H1 (cell line): ENCODE results near the gene EYA4. TPM values are rescaled to one million over a fixed set of nuclear protein-coding genes. Genes with fewer than 3 reads are reported as not detected.

ENCODE experiments used
- CTCF ChIA-PET: fragments of 300-600 bp; sonication (Branson Sonifier 250); formaldehyde crosslinking; loops from one replicate; lab custom pipeline; 2021; ENCODE audit not compliant: partially characterized antibody; lab: Charles Lee
- POLR2A ChIA-PET: fragments of 300-600 bp; sonication (Branson Sonifier 250); formaldehyde crosslinking; loops from one replicate; lab custom pipeline; 2021; ENCODE audit warnings: inconsistent platforms; ENCODE audit not compliant: partially characterized antibody; lab: Charles Lee
- DNase-seq, 2 experiments: peaks; one replicate each; pipeline versions ENCODE4 v3.0.0 to v3.0.0-alpha.2; 2010 to 2022; ENCODE audit warnings: low spot score in 2 of 2, low read depth in 1 of 2, mixed read lengths in 1 of 2
- FAIRE-seq: peaks from 2 replicates; lab custom pipeline; 2011; peaks lifted over from hg19 to GRCh38; lab: Jason Lieb, UNC
- H2AFZ ChIP-seq: 2 replicates; pipeline ENCODE4 v1.8.1; 2012; ENCODE audit warnings: low read length, inconsistent platforms
- H2AK5ac ChIP-seq: 2 replicates; pipeline ENCODE4 v1.6.1; 2013; ENCODE audit warnings: low read depth, low read length
- H2BK120ac ChIP-seq: replicated peaks from 2 replicates; pipeline ENCODE3; 2013; ENCODE audit warnings: low read depth, low read length, inconsistent platforms
- H2BK12ac ChIP-seq: 2 replicates; pipeline ENCODE4 v1.6.1; 2013; ENCODE audit warnings: low read depth, low read length
- H2BK15ac ChIP-seq: 2 replicates; pipeline ENCODE4 v1.6.1; 2013; ENCODE audit warnings: low read length
- H2BK20ac ChIP-seq: 2 replicates; pipeline ENCODE4 v1.6.1; 2013; ENCODE audit warnings: low read length
- H2BK5ac ChIP-seq: 2 replicates; pipeline ENCODE4 v1.6.1; 2013; ENCODE audit warnings: low read depth, low read length
- H3K14ac ChIP-seq: 2 replicates; pipeline ENCODE4 v1.6.1; 2013; ENCODE audit warnings: inconsistent platforms; ENCODE audit not compliant: insufficient read length
- H3K18ac ChIP-seq: 2 replicates; pipeline ENCODE4 v1.6.1; 2013; ENCODE audit warnings: low read length; ENCODE audit errors: extremely low read depth
- H3K23ac ChIP-seq: 2 replicates; pipeline ENCODE4 v1.6.1; 2013; ENCODE audit warnings: inconsistent platforms; ENCODE audit not compliant: insufficient read length
- H3K23me2 ChIP-seq: 2 replicates; pipeline ENCODE4 v1.6.1; 2013; ENCODE audit warnings: low read depth, low read length
- H3K27ac ChIP-seq: 2 replicates; pipeline ENCODE4 v1.6.1; 2011; ENCODE audit warnings: low read depth, low read length, inconsistent platforms
- H3K27me3 ChIP-seq, 4 experiments: replicated peaks in 1 of 4; 1 replicate in 1 of 4; 2 replicates in 3 of 4; pipeline versions ENCODE4 v1.6.1 to v1.8.1; 2011 to 2013; ENCODE audit warnings: low read length in 3 of 4, mild to moderate bottlenecking in 3 of 4, inconsistent platforms in 2 of 4, mixed read lengths in 2 of 4, moderate library complexity in 1 of 4; ENCODE audit not compliant: control insufficient read depth in 3 of 4, insufficient read depth in 3 of 4; ENCODE audit errors: extremely low read depth in 1 of 4
- H3K36me3 ChIP-seq, 4 experiments: 2 replicates each; pipeline versions ENCODE4 v1.6.1 to v1.8.1; 2011 to 2013; ENCODE audit warnings: mild to moderate bottlenecking in 4 of 4, low read length in 3 of 4, moderate library complexity in 2 of 4, control low read depth in 1 of 4, inconsistent platforms in 1 of 4; ENCODE audit not compliant: insufficient read depth in 4 of 4, control insufficient read depth in 2 of 4
- H3K4ac ChIP-seq: replicated peaks from 2 replicates; pipeline ENCODE3; 2013; ENCODE audit warnings: low read length, low read depth, mixed read lengths, inconsistent platforms; ENCODE audit not compliant: insufficient read length
- H3K4me1 ChIP-seq, 4 experiments: replicated peaks in 1 of 4; 1 replicate in 1 of 4; 2 replicates in 3 of 4; pipeline versions ENCODE4 v1.6.1 to v1.8.1; 2011 to 2013; ENCODE audit warnings: low read length in 3 of 4, inconsistent platforms in 2 of 4, mixed read lengths in 1 of 4; ENCODE audit not compliant: insufficient read depth in 4 of 4, control insufficient read depth in 3 of 4
- H3K4me2 ChIP-seq, 2 experiments: 2 replicates each; pipeline versions ENCODE4 v1.6.1 to v1.8.1; 2011 to 2013; ENCODE audit warnings: low read depth in 2 of 2, low read length in 2 of 2, control low read depth in 1 of 2, inconsistent platforms in 1 of 2, mild to moderate bottlenecking in 1 of 2; ENCODE audit not compliant: insufficient read depth in 1 of 2
- H3K4me3 ChIP-seq, 4 experiments: fragments of 200-600, 300-600 bp in 1 of 4; sonication (generic), shearing (Covaris generic), sonication (Bioruptor Twin) in 1 of 4; 2 replicates each; pipeline versions ENCODE4 v1.5.1 to v1.8.1; 2011 to 2016; ENCODE audit warnings: low read length in 4 of 4, low read depth in 3 of 4, control low read depth in 2 of 4, inconsistent platforms in 2 of 4, mild to moderate bottlenecking in 2 of 4, mixed read lengths in 1 of 4, moderate library complexity in 1 of 4; ENCODE audit not compliant: insufficient read depth in 2 of 4; ENCODE audit errors: extremely low read depth in 1 of 4
- H3K56ac ChIP-seq: replicated peaks from 2 replicates; pipeline ENCODE3; 2013; ENCODE audit warnings: low read depth, mild to moderate bottlenecking, mixed read lengths, low read length, inconsistent platforms; ENCODE audit not compliant: insufficient read length
- H3K79me1 ChIP-seq: 2 replicates; pipeline ENCODE4 v1.6.1; 2013; ENCODE audit warnings: low read depth, low read length, control low read depth
- H3K79me2 ChIP-seq, 2 experiments: 2 replicates each; pipeline versions ENCODE4 v1.6.1 to v1.8.1; 2012 to 2013; ENCODE audit warnings: low read length in 2 of 2, mild to moderate bottlenecking in 2 of 2, inconsistent platforms in 1 of 2; ENCODE audit not compliant: insufficient read depth in 2 of 2, control insufficient read depth in 1 of 2
- H3K9ac ChIP-seq, 4 experiments: replicated peaks in 1 of 4; 1 replicate in 1 of 4; 2 replicates in 3 of 4; pipeline versions ENCODE4 v1.6.1 to v1.8.1; 2011 to 2013; ENCODE audit warnings: low read depth in 3 of 4, low read length in 3 of 4, control low read depth in 2 of 4, mild to moderate bottlenecking in 2 of 4, moderate library complexity in 2 of 4, inconsistent platforms in 1 of 4; ENCODE audit errors: extremely low read depth in 1 of 4
- H3K9me3 ChIP-seq, 2 experiments: 2 replicates each; pipeline versions ENCODE4 v1.6.1 to v1.8.1; 2012 to 2013; ENCODE audit warnings: mild to moderate bottlenecking in 2 of 2, moderate library complexity in 2 of 2, control low read depth in 1 of 2, inconsistent platforms in 1 of 2, low read depth in 1 of 2, low read length in 1 of 2, mixed read lengths in 1 of 2; ENCODE audit not compliant: insufficient read depth in 2 of 2
- H4K20me1 ChIP-seq, 2 experiments: replicated peaks in 1 of 2; 2 replicates each; pipeline versions ENCODE3 to v1.8.1; 2011 to 2013; ENCODE audit warnings: inconsistent platforms in 2 of 2, low read length in 2 of 2, mild to moderate bottlenecking in 1 of 2; ENCODE audit not compliant: insufficient read depth in 2 of 2, control insufficient read depth in 1 of 2
- H4K5ac ChIP-seq: 2 replicates; pipeline ENCODE4 v1.6.1; 2013; ENCODE audit warnings: low read length, low read depth, mixed read lengths, inconsistent platforms; ENCODE audit not compliant: insufficient read length
- H4K8ac ChIP-seq: 2 replicates; pipeline ENCODE4 v1.8.0; 2013; ENCODE audit warnings: mild to moderate bottlenecking, moderate library complexity, low read length, inconsistent platforms; ENCODE audit not compliant: insufficient read depth; ENCODE audit errors: extremely low read depth
- H4K91ac ChIP-seq: replicated peaks from 2 replicates; pipeline ENCODE3; 2013; ENCODE audit warnings: low read length, mixed read lengths, inconsistent platforms; ENCODE audit not compliant: insufficient read length
- BRCA1 ChIP-seq: IDR thresholded peaks from 2 replicates; pipeline ENCODE4 v1.6.1; 2012; ENCODE audit warnings: low read depth, low read length, improper control_type of control experiment
- CBX5 ChIP-seq: fragments of 300-800, 300-1000 bp; sonication (generic); IDR thresholded peaks from 2 replicates; pipeline ENCODE4 v1.7.1; 2016; ENCODE audit warnings: antibody characterized with exemption, low read length, low read depth
- CEBPB ChIP-seq: IDR thresholded peaks from 2 replicates; pipeline ENCODE4 v1.6.1; 2012; ENCODE audit warnings: low read depth, low read length
- CTCF ChIP-seq, 3 experiments: IDR thresholded peaks; 1 replicate in 2 of 3; 2 replicates in 1 of 3; pipeline versions ENCODE4 v1.5.1 to v1.6.1; 2011; ENCODE audit warnings: low read length in 3 of 3, mild to moderate bottlenecking in 3 of 3, inconsistent platforms in 2 of 3, low read depth in 1 of 3, moderate library complexity in 1 of 3; ENCODE audit not compliant: insufficient read depth in 1 of 3; ENCODE audit errors: control extremely low read depth in 1 of 3
- E2F6 ChIP-seq: IDR thresholded peaks from 2 replicates; pipeline ENCODE4 v1.6.1; 2012; ENCODE audit warnings: inconsistent platforms
- NRF1 ChIP-seq: IDR thresholded peaks from 2 replicates; pipeline ENCODE4 v1.6.1; 2011; ENCODE audit warnings: mild to moderate bottlenecking, low read depth, low read length, improper control_type of control experiment
- POU5F1 ChIP-seq: IDR thresholded peaks from 2 replicates; pipeline ENCODE4 v1.6.1; 2011; ENCODE audit warnings: low read depth, mild to moderate bottlenecking, low read length, moderate library complexity
- RNF2 ChIP-seq: fragments of 200-900, 300-1000 bp; sonication (generic); IDR thresholded peaks from 2 replicates; pipeline ENCODE4 v1.7.1; 2016; ENCODE audit warnings: borderline replicate concordance, low read depth, mild to moderate bottlenecking, antibody characterized with exemption, low read length; ENCODE audit not compliant: poor library complexity, severe bottlenecking; ENCODE audit errors: missing control alignments
- SUZ12 ChIP-seq: fragments of 200-600 bp; sonication (generic); IDR thresholded peaks from 2 replicates; pipeline ENCODE4 v1.6.1; 2012; ENCODE audit warnings: mild to moderate bottlenecking, inconsistent platforms, low read length, moderate library complexity, mixed read lengths
- WGBS, 2 experiments: shearing (Covaris generic) in 1 of 2; methylation state at CpG; one replicate each; pipeline versions ENCODE4 v1.1.6 to v1.1.7; 2013 to 2015; ENCODE audit warnings: low lambda C conversion rate in 2 of 2, mixed read lengths in 2 of 2, inconsistent platforms in 1 of 2, low coverage in 1 of 2, missing lambda C conversion rate in 1 of 2; ENCODE audit not compliant: insufficient replicate concordance in 2 of 2, insufficient coverage in 1 of 2, insufficient read length in 1 of 2; ENCODE audit errors: extremely low coverage in 1 of 2, missing lambda C conversion rate in 1 of 2; 5-methylcytosine and 5-hydroxymethylcytosine counted together
- polyA plus RNA-seq, 7 experiments: library from polyadenylated mRNA; depleted of rRNA in 3 of 7; stranded (reverse) in 5 of 7; unstranded in 2 of 7; fragments of >200 nt in 5 of 7; fragments of 200-250 nt in 2 of 7; gene quantifications; 1 replicate in 5 of 7; 2 replicates in 1 of 7; 4 replicates in 1 of 7; pipeline versions ENCODE4 v1.2.1 to v1.2.3, GENCODE V29; 2011 to 2013; ENCODE audit warnings: missing spikeins in 2 of 7, mixed read lengths in 2 of 7
- total RNA-seq: library from RNA; stranded (reverse); fragmentation: NEBNext Ultra II Directional; extraction: Animal tissue kit (Norgen Biotek cat#: 25700); gene quantifications from 2 replicates; pipeline ENCODE4 v1.2.1, GENCODE V29; 2021

EYA4 gene
- total and polyA plus RNA-seq, 2 of the 8 experiments (the other 6 are each of a cell fraction or from before 2014, with no cell fraction given): 0.06 to 0.17 TPM

GRCh38 chr6:133499662-133500061, 258.5 kb downstream of the EYA4 start:
- no peaks in the 10 kb centered on the region for H3K36me3 ChIP-seq
- CTCF ChIA-PET: interaction anchor here (0.6 to 2.0 kb wide), 2 partner anchors 10 to 106 kb away, joined by 4 to 7 read pairs; no protein-coding TSS in a partner anchor

More at GRCh38 chr6:133499662-133500061, 258.5 kb downstream of the EYA4 start:
- no peak overlapping the region for H4K5ac ChIP-seq
- no peaks in the 10 kb centered on the region for H3K4me1 ChIP-seq
- H4K91ac ChIP-seq: no peak overlapping the region
- H3K27me3 ChIP-seq: peaks cover 0 to 1% (median 0%) of the 10 kb centered on the region in 4 experiments; a peak in 1 of 7 replicates
- no peak overlapping the region for H2AK5ac ChIP-seq
- H3K23ac ChIP-seq: no peak overlapping the region
- H3K23me2 ChIP-seq: no peaks in the 10 kb centered on the region
- no peak overlapping the region for H3K9ac ChIP-seq
- POLR2A ChIA-PET: no interaction called here
- H2BK5ac ChIP-seq: no peak overlapping the region
- H3K4me3 ChIP-seq: no peak overlapping the region
- WGBS, 2 experiments: 81% methylated on average over 3 of the region's 3 CpGs; no CpG with 5 or more reads in 1 of the 2 experiments
- no peak for DNase-seq
- no peak for FAIRE-seq
- H4K8ac ChIP-seq: no peak overlapping the region
- H3K79me1 ChIP-seq: no peaks in the 10 kb centered on the region
- no peak overlapping the region for H3K4ac ChIP-seq
- no peaks in the 10 kb centered on the region for H4K20me1 ChIP-seq
- H3K14ac ChIP-seq: no peak overlapping the region
- H2BK20ac ChIP-seq: no peak overlapping the region
- H2BK120ac ChIP-seq: no peak overlapping the region
- no peak overlapping the region for H2BK12ac ChIP-seq
- no peak overlapping the region for H3K27ac ChIP-seq
- H3K79me2 ChIP-seq: no peaks in the 10 kb centered on the region
- no peak overlapping the region for H3K56ac ChIP-seq
- TF ChIP-seq SUZ12 (no peak), POU5F1 (no peak), E2F6 (no peak), CEBPB (no peak), RNF2 (no peak), NRF1 (no peak), BRCA1 (no peak), CTCF (IDR thresholded peaks at IDR 0.05; ENCODE audit: control extremely low read depth in 1 of 3, insufficient read depth in 1 of 3, low read depth in 1 of 3, low read length in 3 of 3) (no peak), CBX5 (no peak)
- H3K9me3 ChIP-seq: no peaks in the 10 kb centered on the region
- H2AFZ ChIP-seq: no peak overlapping the region
- H2BK15ac ChIP-seq: no peak overlapping the region
- no peak overlapping the region for H3K4me2 ChIP-seq
- H3K18ac ChIP-seq: no peak overlapping the region
